RWPE1 (cell line): ENCODE results near the gene PCYOX1L.

ENCODE experiments used
- CTCF ChIA-PET: fragments of 350-600 bp; sonication (Branson Sonifier 250); formaldehyde crosslinking; extraction: SDS; loops from one replicate; lab custom pipeline; 2021; lab: Yijun Ruan, JAX
- POLR2A ChIA-PET: fragments of 400-600 bp; formaldehyde crosslinking; extraction: SDS; loops from one replicate; lab custom pipeline; 2020; ENCODE audit warnings: antibody characterized with exemption; ENCODE audit not compliant: low non-redundant PET; lab: Yijun Ruan, JAX
- DNase-seq: peaks from one replicate; pipeline ENCODE4 v3.0.0; 2012; ENCODE audit warnings: low spot score
- H3K27ac ChIP-seq: fragments of 450-650 bp; 2 replicates; pipeline ENCODE4 v1.5.1; 2017
- TF ChIP-seq, protein P1 (sequence below): fragments of 450-650 bp; conservative IDR thresholded peaks from 2 replicates; pipeline ENCODE4 v1.5.1; 2017; ENCODE audit warnings: low read depth, mild to moderate bottlenecking

Gene PCYOX1L

DNA sequence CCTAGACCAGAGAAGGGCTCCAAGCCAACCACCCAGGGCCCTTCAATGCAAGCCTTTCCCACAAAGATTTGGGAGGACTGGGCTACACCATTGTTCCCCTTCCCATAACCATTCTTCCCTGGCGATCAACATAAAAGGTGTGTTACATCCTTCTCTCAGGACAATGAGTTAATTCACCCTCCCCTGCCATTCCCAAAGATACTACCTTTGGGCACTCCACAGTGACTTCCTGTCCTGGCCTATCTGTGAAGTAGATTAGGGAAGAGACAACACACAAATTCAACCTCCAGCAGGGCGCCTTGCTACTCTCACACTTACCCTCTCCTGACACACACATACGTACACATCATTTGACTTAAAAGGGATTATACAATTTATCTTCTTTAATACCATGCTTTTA is 44.4 kb downstream of the PCYOX1L start:
- TF ChIP-seq, protein P1, sequence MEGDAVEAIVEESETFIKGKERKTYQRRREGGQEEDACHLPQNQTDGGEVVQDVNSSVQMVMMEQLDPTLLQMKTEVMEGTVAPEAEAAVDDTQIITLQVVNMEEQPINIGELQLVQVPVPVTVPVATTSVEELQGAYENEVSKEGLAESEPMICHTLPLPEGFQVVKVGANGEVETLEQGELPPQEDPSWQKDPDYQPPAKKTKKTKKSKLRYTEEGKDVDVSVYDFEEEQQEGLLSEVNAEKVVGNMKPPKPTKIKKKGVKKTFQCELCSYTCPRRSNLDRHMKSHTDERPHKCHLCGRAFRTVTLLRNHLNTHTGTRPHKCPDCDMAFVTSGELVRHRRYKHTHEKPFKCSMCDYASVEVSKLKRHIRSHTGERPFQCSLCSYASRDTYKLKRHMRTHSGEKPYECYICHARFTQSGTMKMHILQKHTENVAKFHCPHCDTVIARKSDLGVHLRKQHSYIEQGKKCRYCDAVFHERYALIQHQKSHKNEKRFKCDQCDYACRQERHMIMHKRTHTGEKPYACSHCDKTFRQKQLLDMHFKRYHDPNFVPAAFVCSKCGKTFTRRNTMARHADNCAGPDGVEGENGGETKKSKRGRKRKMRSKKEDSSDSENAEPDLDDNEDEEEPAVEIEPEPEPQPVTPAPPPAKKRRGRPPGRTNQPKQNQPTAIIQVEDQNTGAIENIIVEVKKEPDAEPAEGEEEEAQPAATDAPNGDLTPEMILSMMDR, result no peak
- ChIA-PET POLR2A (no interaction called here), CTCF (interaction anchor here (0.6 to 0.9 kb wide), 2 partner anchors 35 to 174 kb away, joined by 4 to 6 read pairs; no protein-coding TSS in a partner anchor)
- H3K27ac ChIP-seq, result no peak overlapping the region
- no peak for DNase-seq

DNA sequence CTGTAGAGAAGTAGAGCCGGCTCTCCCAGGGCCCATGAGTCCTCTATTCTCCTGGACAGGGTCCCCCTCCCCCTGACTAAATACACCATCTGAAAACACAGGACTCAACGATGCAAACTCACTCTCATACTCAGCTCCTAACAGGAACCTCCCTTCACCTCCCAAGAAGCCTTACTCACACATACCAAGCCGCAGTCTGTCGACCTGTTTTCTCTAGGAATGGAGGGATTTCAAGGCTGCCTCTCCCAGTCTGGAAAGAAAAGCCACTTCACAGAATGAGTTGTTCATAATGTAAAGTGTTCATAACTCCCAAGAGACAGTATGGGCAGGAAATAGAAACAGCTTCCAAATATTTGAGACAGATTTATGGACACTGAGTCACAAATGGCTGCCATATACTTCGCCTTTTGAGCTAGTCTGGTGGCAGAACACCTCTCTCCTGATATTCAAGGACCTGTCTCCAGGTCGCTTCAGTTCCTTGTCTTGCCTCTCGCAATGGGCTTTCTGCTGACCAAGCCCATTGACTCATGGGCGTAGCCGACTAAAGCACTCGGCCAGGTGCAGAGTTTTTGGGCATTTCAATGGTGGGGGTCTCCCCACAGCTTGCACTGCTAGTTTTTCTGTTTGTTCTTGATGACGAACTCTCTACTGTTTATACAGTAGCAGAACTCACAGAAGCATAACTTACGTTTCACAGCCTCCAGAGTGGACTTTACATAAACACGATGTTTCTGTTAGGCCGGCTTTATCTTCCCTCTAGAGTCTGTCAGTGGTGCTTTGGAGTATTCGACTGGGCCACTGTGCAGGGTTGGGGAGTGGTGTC is 46.3 kb downstream of the PCYOX1L start:
- TF ChIP-seq, protein P1, result no peak
- no peak overlapping the region for H3K27ac ChIP-seq
- POLR2A ChIA-PET, result no interaction called here
- CTCF ChIA-PET, result interaction anchor here (0.6 to 1.7 kb wide), 5 partner anchors 9 to 161 kb away, joined by 3 to 4 read pairs (median 4); no protein-coding TSS in a partner anchor
- no peak for DNase-seq

DNA sequence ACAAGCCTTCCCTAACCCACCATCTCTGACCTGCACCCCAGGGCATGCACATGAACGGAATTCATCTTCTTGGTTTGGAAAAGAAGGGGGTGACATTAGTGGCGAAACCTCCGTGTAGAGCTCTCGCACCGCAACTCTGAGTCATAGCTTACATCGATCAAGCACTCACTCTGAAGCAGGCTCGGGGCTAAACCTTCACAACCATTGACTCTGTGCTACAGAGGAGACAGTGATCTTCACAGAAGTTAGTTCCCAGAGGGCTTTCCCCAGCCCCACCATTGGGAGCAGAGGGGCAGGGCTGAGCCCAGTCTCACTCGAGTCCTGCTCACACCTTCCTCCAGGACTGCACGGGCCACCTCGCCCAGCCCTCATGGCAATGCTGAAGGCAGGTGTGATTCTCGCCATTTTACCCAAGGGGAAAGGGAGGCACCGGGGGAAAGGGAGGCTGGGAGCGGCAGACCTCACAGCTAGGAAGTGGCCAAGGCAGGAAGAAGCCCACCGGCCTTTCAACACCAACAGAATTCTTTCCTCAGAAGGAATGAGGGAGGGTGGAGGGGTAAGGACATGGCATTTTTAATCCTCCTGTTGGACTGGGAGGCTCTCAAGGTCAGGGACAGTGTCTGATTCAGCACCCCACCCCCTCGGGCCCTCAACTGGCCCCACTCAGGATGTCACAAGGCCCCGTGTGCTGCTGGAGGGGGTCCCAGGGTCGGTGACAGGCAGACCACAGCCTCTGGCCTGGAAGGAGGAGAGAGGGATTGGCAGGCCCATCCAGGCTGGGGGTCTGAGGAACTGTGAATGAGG is 47.1 kb downstream of the PCYOX1L start:
- TF ChIP-seq, protein P1, result no peak
- ChIA-PET POLR2A (no interaction called here), CTCF (interaction anchor here (1.7 kb wide), 1 partner anchor 9 kb away, joined by 4 read pairs; no protein-coding TSS in a partner anchor)
- H3K27ac ChIP-seq, result no peak overlapping the region
- no peak for DNase-seq

DNA sequence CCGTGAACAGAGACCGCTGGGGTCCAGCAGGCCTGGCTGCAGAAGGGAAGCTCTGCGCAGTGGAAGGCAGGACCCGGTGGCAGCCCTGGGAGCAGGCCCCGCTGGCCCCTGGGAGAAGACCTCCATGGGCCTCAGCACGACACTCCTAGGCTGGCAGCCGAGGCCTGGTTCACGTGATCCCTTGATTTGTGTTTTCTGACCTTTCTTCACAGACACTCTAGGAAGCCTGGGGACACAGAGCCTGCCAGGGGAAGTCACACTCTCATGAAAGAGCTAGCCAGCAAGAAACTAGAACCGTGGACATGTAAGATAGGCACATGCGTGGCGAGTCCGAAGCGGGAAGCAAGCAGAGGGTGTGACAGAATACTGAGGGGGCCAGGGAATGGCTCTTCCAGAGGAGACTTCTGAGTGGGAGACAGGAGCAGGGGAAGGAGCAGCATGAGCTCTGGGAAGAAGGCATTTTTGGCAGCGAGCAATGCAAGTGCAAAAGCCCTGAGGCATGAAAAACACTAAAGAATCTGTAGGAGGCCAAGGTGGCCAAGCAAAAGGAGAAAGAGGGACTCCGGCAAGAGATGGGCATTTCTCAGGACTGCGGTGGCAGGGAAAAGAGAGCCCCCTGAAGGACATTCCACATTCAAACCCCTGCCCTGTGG is 47.8 kb downstream of the PCYOX1L start:
- DNase-seq, result no peak
- ChIA-PET POLR2A (no interaction called here), CTCF (interaction anchor here (0.6 to 1.7 kb wide), 2 partner anchors 8 to 18 kb away, joined by 4 to 5 read pairs; no protein-coding TSS in a partner anchor)
- TF ChIP-seq, protein P1, result no peak
- no peak overlapping the region for H3K27ac ChIP-seq

DNA sequence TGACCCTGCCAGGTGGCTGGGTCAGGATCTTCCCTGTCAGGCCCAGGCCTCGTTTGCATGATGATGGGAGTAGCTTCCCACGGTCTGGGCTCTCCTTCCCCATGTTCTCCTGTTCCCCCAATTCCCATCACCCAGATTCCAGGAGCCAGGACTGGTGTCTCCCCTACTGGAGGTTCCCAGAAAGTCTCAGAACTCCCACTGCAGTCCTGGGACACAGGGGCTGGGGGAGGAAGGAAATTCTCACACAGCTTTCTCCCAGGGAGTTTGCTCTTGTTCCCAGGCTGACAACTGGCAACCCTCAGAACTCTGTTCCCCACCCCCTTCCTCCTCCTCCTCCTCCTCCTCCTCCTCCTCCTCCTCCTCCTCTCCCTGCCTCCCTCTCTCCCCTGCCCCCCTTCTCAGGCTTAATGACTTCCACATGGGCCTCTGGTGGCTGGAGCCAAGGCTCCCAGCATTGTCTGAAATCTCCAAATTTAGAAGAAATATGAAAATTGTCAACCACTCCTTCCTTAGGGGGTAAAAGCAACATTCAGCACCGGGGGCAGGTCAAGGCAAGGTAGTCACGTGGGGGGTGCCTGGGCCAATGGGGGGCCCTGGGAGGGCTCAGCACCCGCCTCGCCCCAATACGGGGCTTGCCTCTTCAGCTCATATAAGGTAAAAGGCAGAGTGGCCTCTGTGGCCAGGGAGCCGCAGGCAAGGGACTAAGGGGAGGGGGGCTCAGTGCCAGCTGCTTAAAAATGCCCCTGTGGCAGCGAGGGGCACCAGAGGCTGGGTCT is 48.5 kb downstream of the PCYOX1L start:
- H3K27ac ChIP-seq, result no peak overlapping the region
- CTCF ChIA-PET, result interaction anchor here (0.6 to 0.7 kb wide), 2 partner anchors 18 to 24 kb away, joined by 3 to 5 read pairs; no protein-coding TSS in a partner anchor
- POLR2A ChIA-PET, result no interaction called here
- DNase-seq, result no peak
- TF ChIP-seq, protein P1, result no peak
